MM.1S (cell line): ENCODE data around the gene CALD1.

Source experiments
- EZH2 ChIP-seq: fragments of 300-600 bp; sonication (generic); optimal IDR thresholded peaks from 2 replicates; pipeline ENCODE3; 2017; ENCODE audit warnings: low read depth, mild to moderate bottlenecking, antibody characterized with exemption, low read length, mixed read lengths
- EZH2phosphoT487 ChIP-seq: fragments of 300-600 bp; sonication (generic); IDR thresholded peaks from 2 replicates; pipeline ENCODE4 v1.6.1; 2018; ENCODE audit warnings: antibody characterized with exemption, low read length
- TF ChIP-seq, protein P1 (sequence below): fragments of 300-600 bp; sonication (generic); IDR thresholded peaks from 2 replicates; pipeline ENCODE4 v1.5.1; 2016; ENCODE audit warnings: antibody characterized with exemption, low read length, mixed read lengths

DNA sequence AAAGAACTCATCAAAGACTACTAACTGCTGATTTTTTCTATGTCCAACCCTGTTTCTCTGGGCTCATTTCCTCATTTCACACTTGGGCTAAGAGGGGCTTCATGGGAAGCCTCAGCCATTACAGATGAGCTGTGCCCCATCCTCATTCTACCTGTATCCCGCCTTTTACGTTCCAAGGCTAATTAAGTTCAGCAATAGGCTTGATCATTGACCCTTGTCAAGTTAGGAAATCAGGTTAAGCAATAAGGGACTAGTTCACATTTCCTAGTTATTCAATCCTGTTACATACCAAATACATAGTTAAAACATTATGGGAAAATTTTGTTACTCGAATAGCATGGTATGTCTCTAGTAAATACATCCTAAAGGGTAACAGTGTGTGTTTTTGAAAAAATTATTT lies 177.6 kb downstream of the CALD1 start:
- TF ChIP-seq, protein P1, sequence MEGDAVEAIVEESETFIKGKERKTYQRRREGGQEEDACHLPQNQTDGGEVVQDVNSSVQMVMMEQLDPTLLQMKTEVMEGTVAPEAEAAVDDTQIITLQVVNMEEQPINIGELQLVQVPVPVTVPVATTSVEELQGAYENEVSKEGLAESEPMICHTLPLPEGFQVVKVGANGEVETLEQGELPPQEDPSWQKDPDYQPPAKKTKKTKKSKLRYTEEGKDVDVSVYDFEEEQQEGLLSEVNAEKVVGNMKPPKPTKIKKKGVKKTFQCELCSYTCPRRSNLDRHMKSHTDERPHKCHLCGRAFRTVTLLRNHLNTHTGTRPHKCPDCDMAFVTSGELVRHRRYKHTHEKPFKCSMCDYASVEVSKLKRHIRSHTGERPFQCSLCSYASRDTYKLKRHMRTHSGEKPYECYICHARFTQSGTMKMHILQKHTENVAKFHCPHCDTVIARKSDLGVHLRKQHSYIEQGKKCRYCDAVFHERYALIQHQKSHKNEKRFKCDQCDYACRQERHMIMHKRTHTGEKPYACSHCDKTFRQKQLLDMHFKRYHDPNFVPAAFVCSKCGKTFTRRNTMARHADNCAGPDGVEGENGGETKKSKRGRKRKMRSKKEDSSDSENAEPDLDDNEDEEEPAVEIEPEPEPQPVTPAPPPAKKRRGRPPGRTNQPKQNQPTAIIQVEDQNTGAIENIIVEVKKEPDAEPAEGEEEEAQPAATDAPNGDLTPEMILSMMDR, result no peak
- TF ChIP-seq EZH2, result no peak
- no peak for TF ChIP-seq EZH2phosphoT487
